Fibroblast of lung (primary cell): ENCODE results near the gene CCDC197.

Experiments used
- CTCF ChIP-seq, 2 donors: IDR thresholded peaks in 1 of 2; conservative IDR thresholded peaks in 1 of 2; 1 replicate in 1 of 2; 2 replicates in 1 of 2; pipeline ENCODE4 v1.5.1; 2011 to 2012; ENCODE audit warnings: low read length in 2 of 2, control low read depth in 1 of 2, inconsistent platforms in 1 of 2, low read depth in 1 of 2, mild to moderate bottlenecking in 1 of 2
- EZH2 ChIP-seq: IDR thresholded peaks from 2 replicates; pipeline ENCODE4 v1.5.1; 2012; ENCODE audit warnings: low read length, control low read depth, mild to moderate bottlenecking; ENCODE audit errors: missing control alignments

- TF ChIP-seq CTCF (conservative IDR thresholded peaks at IDR 0.05 in 1 of 2, IDR thresholded peaks at IDR 0.05 in 1 of 2; ENCODE audit: low read depth in 1 of 2, low read length in 2 of 2) (no peak), EZH2 (no peak)
Observed at GRCh38 chr14:93970965-93971634, 26.0 kb upstream of the CCDC197 start.
